ENCODE measurements around the gene PHKA1.
"Not testable (repeated sequence)": the region's sequence is repeated elsewhere in the genome, so short reads cannot be mapped to it uniquely, and the experiment has no call there.

PHKA1 gene

DNA sequence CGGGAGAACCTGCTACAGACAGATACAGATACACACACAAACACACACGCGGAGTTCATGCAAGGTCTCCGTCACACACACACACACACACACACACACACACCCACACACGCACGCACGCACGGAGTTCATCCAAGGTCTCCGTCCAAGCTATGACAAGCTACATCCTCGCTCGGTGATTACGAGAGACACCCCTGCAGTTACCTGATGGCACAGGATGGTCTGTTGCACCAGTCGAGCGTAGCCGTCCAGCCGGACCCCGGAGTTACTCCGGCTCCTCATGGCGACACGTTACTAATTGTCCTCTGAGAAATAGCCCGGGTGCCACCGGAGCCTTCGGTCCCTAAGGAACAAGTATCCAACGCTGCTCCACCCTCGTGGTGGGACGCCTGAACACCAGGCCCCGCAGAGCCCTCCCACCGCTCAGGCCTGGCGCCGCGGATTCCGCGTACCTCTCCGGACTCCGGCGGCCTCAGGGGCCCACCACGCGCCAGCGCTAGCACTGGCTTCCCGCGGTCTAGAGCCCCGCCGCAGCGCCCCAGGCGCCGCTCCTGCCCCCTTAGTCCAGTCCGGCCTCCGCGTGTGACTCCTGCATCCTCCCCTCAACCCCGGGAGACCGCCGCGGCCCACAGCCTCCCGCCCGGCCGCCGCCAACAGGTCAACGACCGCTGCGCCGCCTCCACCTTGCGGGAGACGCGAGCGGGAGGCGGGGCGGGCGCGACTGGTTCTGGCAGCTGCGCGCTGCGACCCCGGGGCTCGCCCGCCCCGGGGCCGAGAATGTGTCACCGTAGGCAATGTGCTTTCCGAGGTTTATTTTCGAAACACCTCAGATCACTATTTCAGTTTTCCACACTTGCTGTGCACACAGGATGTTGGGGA, at the start of gene PHKA1:
TSS of gene PHKA1 (minus strand) at position 708 of the 879 bp plus-strand sequence. CDS start at position 282, 426 bp downstream.
- DNase-seq, result peak in 1 of 2 experiments; percentile 15

DNA sequence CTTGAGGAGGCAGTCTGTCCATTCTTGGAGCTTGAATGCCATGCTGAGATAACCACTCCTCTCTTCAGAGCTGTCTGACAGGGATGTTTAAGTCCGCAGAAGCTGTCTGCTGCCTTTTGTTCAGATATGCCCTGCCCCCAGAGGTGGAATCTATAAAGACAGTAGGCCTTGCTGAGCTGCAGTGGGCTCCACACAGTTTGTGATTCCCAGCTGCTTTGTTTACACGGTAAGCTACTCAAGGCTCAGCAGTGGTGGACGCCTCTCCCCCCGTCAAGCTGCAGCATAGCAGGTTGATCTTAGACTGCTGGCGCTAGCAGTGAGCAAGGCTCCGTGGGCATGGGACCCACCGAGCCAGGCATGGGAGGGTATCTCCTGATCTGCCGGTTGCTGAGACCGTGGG, 46.3 kb upstream of the PHKA1 start:
- DNase-seq, result not testable (repeated sequence)

DNA sequence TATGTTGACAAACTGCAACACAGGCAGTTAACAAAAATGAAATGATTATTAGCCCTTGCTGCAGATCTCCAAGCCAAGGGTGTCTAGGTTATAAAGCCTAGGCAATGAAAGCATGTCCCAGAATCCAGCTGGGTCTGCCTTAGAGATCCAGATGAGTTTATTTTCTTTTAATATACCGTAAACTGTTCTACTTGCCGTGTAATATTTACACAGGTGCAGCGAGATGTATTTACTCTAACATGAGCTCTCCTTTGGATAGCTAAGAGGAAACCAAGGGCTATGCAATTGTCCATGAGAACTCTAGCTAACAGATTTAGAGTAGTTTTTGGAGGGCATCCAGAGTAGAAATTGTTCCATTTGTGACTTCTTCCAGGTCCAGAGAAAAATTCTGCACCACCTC, 34.4 kb upstream of the PHKA1 start:
- not testable (repeated sequence) for DNase-seq

DNA sequence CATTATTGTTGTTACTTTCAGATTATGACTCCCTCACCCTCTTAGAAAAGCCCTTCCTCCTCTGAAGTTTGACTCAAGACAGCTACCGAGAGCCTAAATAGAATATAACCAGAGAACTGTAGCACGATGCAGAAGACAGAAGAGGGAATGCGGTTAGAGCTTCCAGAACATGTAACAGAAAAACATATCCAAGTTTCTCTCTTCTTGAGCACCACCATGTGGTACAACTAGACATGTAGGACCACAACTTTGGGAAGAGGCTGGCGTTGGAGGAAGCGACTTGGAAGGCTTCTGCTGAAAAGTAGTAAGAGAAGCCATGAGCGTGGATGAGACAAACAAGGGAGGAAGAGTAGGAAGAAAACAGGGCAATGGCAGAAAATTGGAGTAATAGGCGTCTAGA, 31.4 kb upstream of the PHKA1 start:
- DNase-seq, result not testable (repeated sequence)

DNA sequence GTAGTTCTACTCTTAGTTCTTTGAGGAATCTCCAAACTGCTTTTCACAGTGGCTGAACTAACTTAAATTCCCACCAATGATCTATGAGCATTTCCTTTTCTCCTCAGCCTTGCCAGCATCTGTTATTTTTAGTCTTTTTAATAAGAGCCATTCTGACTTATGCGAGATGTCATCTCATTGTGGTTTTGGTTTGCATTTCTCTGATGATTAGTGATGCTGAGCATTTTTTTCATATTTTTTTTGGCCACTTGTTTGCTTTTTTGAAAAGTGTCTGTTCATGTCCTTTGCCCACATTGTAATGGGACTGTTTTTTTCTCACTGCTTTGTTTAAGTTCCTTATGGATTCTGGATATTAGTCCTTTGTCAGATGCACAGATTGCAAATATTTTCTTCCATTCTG, 21.5 kb upstream of the PHKA1 start:
- DNase-seq, result no peak

DNA sequence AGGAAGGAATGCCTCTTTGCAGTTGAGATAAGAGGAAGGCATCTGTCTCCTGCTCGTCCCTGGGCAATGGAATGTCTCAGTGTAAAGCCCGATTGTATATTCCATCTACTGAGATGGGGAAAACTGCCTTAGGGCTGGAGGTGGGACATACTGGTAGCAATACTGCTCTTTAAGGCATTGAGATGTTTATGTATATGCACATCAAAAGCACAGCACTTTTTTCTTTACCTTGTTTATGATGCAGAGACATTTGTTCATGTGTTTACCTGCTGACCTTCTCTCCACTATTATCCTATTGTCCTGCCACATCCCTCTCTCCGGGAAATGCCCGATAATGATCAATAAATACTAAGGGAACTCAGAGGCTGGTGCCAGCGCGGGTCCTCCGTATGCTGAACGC, 19.5 kb upstream of the PHKA1 start:
- not testable (repeated sequence) for DNase-seq

DNA sequence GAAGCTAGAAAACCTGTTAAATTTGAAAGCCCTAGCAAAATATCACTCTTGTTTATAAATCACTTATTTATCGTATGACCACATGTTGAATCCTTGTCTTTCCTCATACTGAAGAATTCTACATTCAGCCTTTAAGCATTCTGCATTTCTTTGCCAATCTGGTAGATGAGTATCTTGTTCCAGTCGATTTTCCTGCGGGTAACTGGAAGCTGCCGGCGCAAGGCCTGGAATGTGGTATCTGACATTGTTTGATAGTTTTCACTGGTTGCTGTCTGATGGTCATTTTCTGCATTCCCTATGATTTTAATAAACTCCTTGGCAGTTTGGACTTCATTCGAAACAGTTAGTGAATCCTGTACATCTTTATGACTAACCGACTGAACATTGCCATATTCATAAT, 13.7 kb upstream of the PHKA1 start:
- no peak for DNase-seq

DNA sequence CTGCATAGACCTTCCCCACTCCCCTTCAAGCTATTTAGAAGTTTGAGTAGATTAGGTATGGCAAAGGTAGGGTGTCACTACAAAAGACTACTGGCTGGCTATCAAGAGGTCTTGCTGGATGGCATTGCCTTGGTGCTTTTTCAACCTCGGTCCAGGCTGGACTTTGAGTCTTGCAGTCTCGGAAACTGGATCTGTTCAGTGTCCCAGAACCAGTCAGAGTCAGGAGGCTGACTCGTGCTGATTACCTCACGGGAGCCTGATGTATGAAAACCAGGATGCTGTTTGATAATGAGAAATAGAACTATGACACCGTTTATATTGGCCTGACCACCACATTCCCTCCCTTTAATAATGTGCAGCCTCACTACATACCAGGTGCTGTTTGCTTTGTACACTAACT, 2.7 kb upstream of the PHKA1 start:
- DNase-seq, result no peak

DNA sequence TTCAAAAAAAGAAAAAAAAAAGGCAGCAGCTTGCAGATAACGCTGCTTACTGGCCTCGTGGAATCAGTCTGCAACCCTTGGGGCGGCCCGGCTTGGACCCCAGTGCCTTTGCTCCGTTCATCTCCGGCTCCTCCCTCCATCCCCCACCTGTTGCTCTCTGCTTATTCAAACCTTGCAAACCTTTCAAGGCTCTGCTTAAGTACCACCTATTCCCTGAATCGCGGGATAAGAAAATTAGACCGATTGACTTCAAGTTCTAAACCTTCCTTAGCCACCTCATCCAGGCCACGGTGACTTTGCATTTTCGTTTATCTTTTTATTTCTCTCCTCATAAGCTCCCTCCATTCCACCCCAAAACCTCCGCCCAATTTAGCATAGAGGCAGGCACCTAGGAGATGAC, 1.4 kb upstream of the PHKA1 start:
- DNase-seq, result no peak

DNA sequence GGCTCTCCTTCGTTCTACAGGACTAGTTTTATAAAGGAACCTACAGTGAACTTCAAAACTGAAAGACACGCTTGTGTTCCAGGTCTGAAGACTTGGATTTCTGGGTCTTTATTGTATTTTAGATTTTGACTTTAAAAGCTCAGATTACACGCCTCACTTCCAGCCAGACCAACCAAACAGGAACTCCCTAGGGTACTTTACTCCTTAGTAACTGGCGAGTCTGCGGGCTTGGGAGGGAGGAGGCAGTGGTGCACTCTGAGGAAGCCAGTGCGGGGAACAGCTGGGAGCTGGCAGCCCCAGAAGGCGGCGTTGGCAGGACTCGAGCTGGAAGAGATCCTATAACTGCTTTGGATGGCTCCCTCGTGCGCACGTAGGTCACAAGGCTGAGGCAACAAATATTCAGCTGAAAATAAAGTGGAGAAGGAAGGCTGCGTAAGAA, 391 bp upstream of the PHKA1 start:
- DNase-seq, result peak; percentile 15 to 20

DNA sequence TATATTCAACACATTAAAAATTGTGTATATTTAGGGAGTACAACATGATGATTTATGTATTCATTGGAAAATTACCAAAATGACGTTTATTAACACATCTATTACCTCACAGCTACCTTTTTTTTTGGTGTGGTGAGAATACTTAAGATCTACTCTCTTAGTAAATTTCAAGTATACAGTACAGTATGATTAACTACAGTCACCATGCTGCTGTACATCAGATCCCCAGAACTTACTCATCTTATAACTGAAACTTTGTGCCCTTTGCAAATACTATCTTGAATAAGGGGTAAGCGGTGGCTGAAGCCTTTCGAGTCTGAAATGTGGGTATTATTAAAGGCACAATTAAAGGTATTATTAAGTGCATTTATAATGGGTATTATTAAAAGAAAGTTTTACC, 976 bp downstream of the PHKA1 start:
- DNase-seq, result no peak

DNA sequence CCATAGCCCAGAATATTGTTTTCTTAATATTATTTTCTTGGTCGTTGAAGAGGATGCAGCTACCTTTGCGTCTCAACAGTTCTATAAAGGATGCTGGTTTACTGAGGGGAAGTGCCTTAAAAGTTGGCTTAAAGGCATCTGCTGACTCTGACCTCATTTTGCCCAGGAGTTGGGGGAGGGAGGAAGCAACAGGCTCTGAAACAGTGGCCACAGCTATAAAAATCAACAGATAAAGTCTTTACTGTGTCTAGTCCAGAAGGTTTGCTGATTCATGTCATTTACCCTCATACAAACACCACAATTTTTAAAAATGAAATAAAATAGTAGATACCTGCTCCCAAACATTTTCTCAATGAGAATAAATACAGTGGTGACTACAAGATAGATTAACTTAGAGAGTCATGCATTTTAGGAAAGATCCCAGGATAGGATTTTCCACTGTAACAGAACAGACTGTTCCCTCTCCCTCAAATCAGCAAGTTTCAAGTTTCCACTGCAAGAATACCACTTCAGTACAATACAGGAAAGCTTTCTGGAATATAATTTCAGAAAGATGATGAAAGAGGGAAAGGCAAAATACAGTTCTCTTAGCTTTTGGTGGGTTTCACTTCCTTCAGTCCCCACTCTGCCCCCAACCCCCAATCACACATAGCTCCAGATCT, 1.9 kb downstream of the PHKA1 start:
- peak; percentile 2 for DNase-seq

DNA sequence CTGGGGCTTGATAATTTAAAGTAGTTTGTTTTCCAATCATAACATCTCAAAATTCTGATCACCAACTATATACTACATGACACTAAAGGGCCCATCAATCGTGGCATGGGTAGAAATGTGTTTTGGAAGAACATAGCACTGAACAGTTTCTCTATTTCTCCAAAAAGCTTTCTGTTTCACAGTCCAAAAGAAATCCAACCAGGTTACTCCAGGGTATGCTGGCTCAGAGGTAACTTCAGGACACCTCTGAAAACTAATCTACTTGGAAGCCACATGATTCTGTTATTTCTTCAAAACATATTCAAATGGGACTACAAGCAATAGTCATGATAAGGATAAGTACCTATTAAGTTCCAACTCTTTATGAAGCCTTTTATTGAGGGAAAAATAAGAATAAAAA, 8.3 kb downstream of the PHKA1 start:
- DNase-seq, result no peak

DNA sequence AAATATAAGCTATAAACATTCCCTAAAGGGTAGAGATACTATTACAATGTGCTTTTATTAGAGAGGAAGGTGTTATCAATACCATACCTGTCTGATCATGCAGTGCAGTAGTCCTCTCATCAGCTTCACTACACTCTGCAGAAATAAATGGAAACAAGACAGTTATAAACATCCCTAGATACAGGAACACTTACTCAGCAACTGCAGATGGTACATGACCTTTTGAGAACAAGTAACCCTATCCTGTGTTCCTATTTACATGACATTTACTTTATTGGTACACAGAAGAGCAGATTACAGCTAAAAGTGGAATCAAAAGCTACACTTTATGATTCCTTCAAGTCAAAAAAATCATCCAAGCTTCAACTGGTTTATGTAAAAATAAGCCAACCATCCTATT, 9.0 kb downstream of the PHKA1 start:
- DNase-seq, result no peak

DNA sequence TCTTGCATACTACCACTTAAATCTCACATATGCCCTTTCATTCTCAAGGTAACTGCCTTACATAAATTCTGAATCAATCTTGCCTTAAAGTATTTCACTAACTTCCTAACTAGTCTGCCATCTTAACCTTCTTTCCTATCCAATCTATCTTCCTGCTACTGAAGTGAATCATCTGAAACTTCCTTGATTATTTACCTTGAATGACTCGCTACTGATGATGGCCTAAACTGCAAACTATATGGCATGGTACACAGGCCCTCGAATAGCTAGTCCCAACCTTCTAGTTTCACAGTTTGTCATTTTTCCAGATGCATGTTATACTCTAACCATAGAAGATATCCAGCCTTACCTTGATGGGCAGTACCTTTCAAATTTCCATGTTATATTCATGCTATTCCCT, 19.9 kb downstream of the PHKA1 start:
- DNase-seq, result no peak

DNA sequence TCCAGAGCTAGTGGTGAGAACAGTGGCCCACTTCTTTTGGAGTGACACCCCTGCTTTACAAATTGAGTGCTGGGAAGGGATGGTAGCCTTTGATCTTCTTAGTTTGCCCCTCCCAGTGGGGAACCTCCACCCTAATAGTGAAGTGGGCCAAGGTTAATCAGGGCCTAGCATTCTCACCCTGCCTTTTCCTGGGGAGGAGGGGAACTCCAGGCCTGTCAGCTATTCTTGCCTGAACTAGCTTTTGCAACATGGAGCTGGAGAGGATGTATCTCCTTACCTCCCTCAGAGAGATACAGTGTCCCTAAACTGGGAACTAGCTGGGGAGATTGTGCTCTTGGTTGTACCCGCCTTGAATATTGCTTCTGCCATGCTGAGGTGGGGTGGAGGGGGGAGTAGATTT, 20.6 kb downstream of the PHKA1 start:
- no peak for DNase-seq

DNA sequence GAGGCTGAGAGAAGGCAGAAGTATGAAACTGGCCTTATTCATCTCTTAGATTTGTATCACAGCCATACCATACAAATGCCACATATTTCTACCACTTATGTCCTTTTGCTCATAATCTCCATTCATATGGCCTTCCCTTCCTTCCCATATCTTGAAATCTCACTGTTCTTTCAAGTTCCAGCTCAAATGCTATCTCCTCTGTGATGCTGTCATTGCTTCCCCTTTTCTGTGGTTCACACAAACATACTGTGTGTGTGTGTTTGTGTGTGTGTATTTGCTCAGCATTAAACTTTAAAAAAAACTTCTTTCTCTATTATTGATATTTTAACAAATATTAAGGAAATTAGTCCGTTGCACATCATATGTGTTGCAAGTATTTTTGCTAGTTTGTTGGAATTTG, 26.7 kb downstream of the PHKA1 start:
- peak in 1 of 2 experiments; percentile 9 for DNase-seq

DNA sequence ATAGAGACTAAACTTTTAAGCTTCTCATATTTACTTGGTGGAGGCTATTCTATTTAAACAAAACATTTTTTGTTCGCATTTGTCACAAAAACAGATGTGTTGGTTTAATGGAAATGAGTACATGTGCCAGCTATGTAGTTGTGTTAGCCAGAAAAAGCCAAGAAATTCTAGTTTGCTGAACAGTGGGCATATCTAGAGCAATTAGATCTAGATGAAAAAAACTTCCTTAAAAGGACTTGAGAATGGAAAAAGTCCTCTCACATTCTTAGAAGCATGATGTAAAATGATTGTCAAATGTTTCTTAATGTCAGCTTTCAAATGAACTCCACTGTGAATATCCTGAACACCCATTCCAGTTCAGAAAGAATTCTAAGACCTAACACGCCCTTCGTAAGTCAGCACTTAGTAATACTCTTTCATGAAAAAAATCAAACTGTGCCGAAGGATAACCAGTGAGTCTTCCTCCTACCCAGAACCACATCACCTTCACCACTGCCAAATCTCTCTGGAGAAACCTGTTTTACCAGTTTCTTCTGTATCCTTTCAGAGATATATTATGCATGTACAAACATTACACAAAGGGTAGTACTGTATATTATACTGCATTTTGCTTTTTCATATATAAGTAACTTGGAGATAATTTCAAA, 28.2 kb downstream of the PHKA1 start:
- DNase-seq, result no peak

DNA sequence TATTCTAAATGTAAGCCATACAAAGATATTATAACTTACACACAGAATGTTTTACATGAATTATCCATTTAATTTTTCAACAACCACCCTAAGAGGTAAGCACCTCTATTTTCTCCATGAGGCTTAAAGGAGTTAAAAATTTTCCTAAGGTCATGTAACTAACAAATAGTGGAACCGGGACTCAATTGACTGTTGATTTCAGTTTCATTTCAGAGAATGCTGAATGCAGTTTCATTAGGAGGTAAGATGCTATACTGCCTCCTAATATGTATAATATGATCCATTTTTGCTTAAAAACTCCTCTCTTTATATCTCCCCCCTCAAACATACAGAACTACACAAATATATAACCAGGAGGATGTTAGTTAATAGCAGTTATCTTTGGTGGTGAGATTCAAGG, 29.1 kb downstream of the PHKA1 start:
- no peak for DNase-seq

DNA sequence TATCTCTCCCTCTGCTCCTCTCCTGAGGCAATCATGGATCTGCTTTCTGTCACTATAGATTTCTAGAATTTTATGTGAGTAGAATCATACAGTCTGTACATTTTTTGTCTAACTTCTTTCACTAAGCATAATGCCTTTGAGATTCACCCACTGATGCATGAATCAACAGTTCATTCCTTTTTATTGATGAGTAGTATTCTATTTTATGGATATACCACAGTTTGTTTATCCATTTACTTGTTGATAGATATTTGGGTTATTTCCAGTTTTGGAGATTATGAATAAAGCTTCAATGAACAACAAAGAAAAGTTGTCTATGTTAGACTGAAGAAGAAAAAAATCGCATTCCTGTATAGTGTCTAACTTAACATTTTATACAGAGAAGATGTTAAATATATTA, 30.5 kb downstream of the PHKA1 start:
- no peak for DNase-seq

DNA sequence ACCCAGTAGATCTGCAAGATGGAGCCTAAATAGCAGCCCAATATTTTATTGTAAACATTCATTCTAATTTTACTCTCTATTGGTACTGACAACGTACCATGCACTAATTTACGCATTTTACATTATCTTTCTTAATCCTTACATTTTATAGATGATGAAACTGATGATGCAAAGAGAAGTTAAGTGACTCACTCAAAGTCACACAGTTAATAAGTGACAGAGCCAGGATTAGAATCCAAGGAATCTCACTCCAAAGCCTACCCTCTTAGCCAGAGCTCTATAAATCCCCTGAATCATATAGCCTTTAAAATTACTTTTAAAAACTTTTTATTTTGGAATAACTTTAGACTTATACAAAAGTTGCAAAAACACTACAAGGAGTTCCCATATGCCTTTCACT, 37.6 kb downstream of the PHKA1 start:
- no peak for DNase-seq

DNA sequence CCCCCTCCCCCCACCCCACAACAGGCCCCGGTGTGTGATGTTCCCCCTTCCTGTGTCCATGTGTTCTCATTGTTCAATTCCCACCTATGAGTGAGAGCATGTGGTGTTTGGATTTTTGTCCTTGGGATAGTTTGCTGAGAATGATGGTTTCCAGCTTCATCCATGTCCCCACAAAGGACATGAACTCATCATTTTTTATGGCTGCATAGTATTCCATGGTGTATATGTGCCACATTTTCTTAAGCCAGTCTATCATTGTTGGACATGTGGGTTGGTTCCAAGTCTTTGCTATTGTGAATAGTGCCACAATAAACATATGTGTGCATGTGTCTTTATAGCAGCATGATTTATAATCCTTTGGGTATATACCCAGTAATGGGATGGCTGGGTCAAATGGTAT, 40.2 kb downstream of the PHKA1 start:
- not testable (repeated sequence) for DNase-seq

DNA sequence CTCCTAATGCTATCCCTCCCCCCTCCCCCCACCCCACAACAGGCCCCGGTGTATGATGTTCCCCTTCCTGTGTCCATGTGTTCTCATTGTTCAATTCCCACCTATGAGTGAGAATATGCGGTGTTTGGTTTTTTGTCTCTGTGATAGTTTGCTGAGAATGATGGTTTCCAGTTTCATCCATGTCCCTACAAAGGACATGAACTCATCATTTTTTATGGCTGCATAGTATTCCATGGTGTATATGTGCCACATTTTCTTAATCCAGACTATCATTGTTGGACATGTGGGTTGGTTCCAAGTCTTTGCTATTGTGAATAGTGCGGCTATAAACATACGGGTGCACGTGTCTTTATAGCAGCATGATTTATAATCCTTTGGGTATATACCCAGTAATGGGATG, 44.6 kb downstream of the PHKA1 start:
- DNase-seq, result not testable (repeated sequence)

DNA sequence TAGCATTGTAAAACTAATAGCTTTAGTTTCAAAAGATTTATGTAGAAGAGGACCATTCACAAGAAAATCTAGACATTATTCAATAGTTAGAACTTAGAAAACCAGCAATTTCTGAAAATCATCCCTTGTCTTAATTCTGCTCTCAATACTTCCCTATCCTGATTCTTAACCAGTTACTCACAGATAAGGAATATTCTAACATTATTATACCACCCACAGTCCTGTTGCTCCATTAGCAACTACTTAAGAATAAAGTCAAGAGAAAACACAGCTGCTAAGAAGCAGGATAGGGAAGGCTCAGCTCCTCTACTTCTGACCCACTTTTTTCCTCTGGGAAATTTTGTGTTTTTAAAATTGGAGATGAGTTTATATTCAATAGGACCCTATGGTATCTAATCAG, 47.7 kb downstream of the PHKA1 start:
- DNase-seq, result no peak

Measured in AML-193 (cell line).